CD4-positive, alpha-beta T cell treated with Interleukin-10 for 1 hour (primary cell): ENCODE measurements around the gene NANOS1.
"Not testable (repeated sequence)": the region's sequence is repeated elsewhere in the genome, so short reads cannot be mapped to it uniquely, and the experiment has no call there.

Experiments used
- DNase-seq: peaks from one replicate; pipeline ENCODE4 v3.0.0-alpha.2; 2020

Gene NANOS1

GRCh38 chr10:119020627-119020946 is 8.9 kb upstream of the NANOS1 start:
- no peak for DNase-seq

GRCh38 chr10:119022846-119023552 is 6.5 kb upstream of the NANOS1 start:
- DNase-seq: no peak

- no peak for DNase-seq
Observed at GRCh38 chr10:119023553-119023868, 6.0 kb upstream of the NANOS1 start.

- no peak for DNase-seq
Observed at GRCh38 chr10:119024882-119025281, 4.6 kb upstream of the NANOS1 start.

GRCh38 chr10:119025336-119025735 is 4.2 kb upstream of the NANOS1 start:
- DNase-seq: no peak

GRCh38 chr10:119025776-119026175 is 3.7 kb upstream of the NANOS1 start:
- DNase-seq: no peak

GRCh38 chr10:119026301-119027110 is 3.0 kb upstream of the NANOS1 start:
- no peak for DNase-seq

- DNase-seq: not testable (repeated sequence)
Observed at GRCh38 chr10:119028445-119028899, 1.0 kb upstream of the NANOS1 start.

- peak; percentile 89 for DNase-seq
Observed at GRCh38 chr10:119028900-119029612, 458 bp upstream of the NANOS1 start.

- peak; percentile 52 for DNase-seq
Observed at GRCh38 chr10:119030421-119031250, 1.1 kb downstream of the NANOS1 start.

GRCh38 chr10:119031496-119032059 is 2.1 kb downstream of the NANOS1 start:
- no peak for DNase-seq

- no peak for DNase-seq
Observed at GRCh38 chr10:119039161-119039560, 9.6 kb downstream of the NANOS1 start.

- DNase-seq: no peak
Observed at GRCh38 chr10:119041326-119041725, 11.8 kb downstream of the NANOS1 start.

GRCh38 chr10:119042169-119042568 is 12.7 kb downstream of the NANOS1 start:
- no peak for DNase-seq

GRCh38 chr10:119045561-119045960 is 16.0 kb downstream of the NANOS1 start:
- DNase-seq: no peak

- DNase-seq: no peak
Observed at GRCh38 chr10:119049361-119049760, 19.8 kb downstream of the NANOS1 start.

GRCh38 chr10:119049777-119050176 is 20.3 kb downstream of the NANOS1 start:
- no peak for DNase-seq

GRCh38 chr10:119051775-119052174 is 22.3 kb downstream of the NANOS1 start:
- no peak for DNase-seq

- no peak for DNase-seq
Observed at GRCh38 chr10:119055472-119055871, 26.0 kb downstream of the NANOS1 start.

- DNase-seq: no peak
Observed at GRCh38 chr10:119058010-119058409, 28.5 kb downstream of the NANOS1 start.

GRCh38 chr10:119059557-119059956 is 30.0 kb downstream of the NANOS1 start:
- DNase-seq: no peak

- DNase-seq: no peak
Observed at GRCh38 chr10:119060107-119060506, 30.6 kb downstream of the NANOS1 start.

- no peak for DNase-seq
Observed at GRCh38 chr10:119061352-119061751, 31.8 kb downstream of the NANOS1 start.
